IMR-90 (cell line): ENCODE results near the gene AUTS2. TPM values are rescaled to one million over a fixed set of nuclear protein-coding genes. Genes with fewer than 3 reads are reported as not detected.

Experiments
- ATAC-seq: fragments of 200-7000 bp; cut with Tn5 transposase; 2 replicates; pipeline ENCODE4 v1.9.1; 2020; ENCODE audit warnings: low read depth, mild to moderate bottlenecking, moderate library complexity
- BruUV-seq: library from RNA; stranded (reverse); fragments of 400-500 nt; replicated peaks from 2 replicates; lab custom pipeline; 2021; lab: Mats Ljungman, UMichigan
- CTCF ChIA-PET: fragments of 300-600 bp; formaldehyde crosslinking; extraction: SDS; loops from one replicate; lab custom pipeline; 2021; ENCODE audit warnings: antibody characterized with exemption; lab: Yijun Ruan, JAX
- POLR2A ChIA-PET: fragments of 300-600 bp; sonication (Branson Sonifier 250); formaldehyde crosslinking; loops from one replicate; lab custom pipeline; 2022; ENCODE audit warnings: antibody characterized with exemption; ENCODE audit not compliant: unreplicated experiment; lab: Charles Lee
- DNase-seq: peaks from one replicate; pipeline ENCODE4 v3.0.0; 2013
- H2AFZ ChIP-seq: replicated peaks from 2 replicates; pipeline ENCODE3; 2013; ENCODE audit warnings: low read length, mild to moderate bottlenecking; ENCODE audit not compliant: poor library complexity
- H2AK5ac ChIP-seq: 2 replicates; pipeline ENCODE4 v1.6.1; 2013; ENCODE audit warnings: low read depth, low read length, inconsistent platforms
- H2AK9ac ChIP-seq: replicated peaks from 2 replicates; pipeline ENCODE3; 2013; ENCODE audit warnings: mild to moderate bottlenecking, low read depth, low read length, moderate library complexity; ENCODE audit not compliant: poor library complexity
- H2BK120ac ChIP-seq: 2 replicates; pipeline ENCODE4 v1.6.1; 2013; ENCODE audit warnings: low read depth, low read length, inconsistent platforms
- H2BK15ac ChIP-seq: 3 replicates; pipeline ENCODE4 v1.6.1; 2013; ENCODE audit warnings: low read depth, low read length, inconsistent platforms
- H2BK20ac ChIP-seq: 2 replicates; pipeline ENCODE4 v1.6.1; 2013; ENCODE audit warnings: low read depth, mild to moderate bottlenecking, inconsistent platforms, low read length, moderate library complexity
- H2BK5ac ChIP-seq: 2 replicates; pipeline ENCODE4 v1.6.1; 2013; ENCODE audit warnings: mild to moderate bottlenecking, low read depth, low read length, inconsistent platforms; ENCODE audit not compliant: poor library complexity, severe bottlenecking
- H3K14ac ChIP-seq: replicated peaks from 2 replicates; pipeline ENCODE4 v1.6.1; 2013; ENCODE audit warnings: low read depth, low read length, inconsistent platforms
- H3K18ac ChIP-seq: 2 replicates; pipeline ENCODE4 v1.6.1; 2013; ENCODE audit warnings: low read depth, low read length, control low read depth
- H3K23ac ChIP-seq: 2 replicates; pipeline ENCODE4 v1.6.1; 2013; ENCODE audit warnings: low read depth, low read length, inconsistent platforms
- H3K27ac ChIP-seq: 2 replicates; pipeline ENCODE4 v1.5.1; 2013; ENCODE audit warnings: mild to moderate bottlenecking, control low read depth, low read length; ENCODE audit not compliant: insufficient read depth
- H3K27me3 ChIP-seq: 2 replicates; pipeline ENCODE4 v1.6.1; 2013; ENCODE audit warnings: low read length; ENCODE audit not compliant: control insufficient read depth, insufficient read depth
- H3K36me3 ChIP-seq: 2 replicates; pipeline ENCODE4 v1.6.1; 2013; ENCODE audit warnings: low read length, mixed read lengths; ENCODE audit not compliant: control insufficient read depth, insufficient read depth
- H3K4ac ChIP-seq: 2 replicates; pipeline ENCODE4 v1.6.1; 2013; ENCODE audit warnings: low read depth, low read length, inconsistent platforms
- H3K4me1 ChIP-seq: 2 replicates; pipeline ENCODE4 v1.6.1; 2013; ENCODE audit warnings: low read length, mixed read lengths; ENCODE audit not compliant: control insufficient read depth, insufficient read depth
- H3K4me2 ChIP-seq: 2 replicates; pipeline ENCODE4 v1.6.1; 2013; ENCODE audit warnings: low read depth, mild to moderate bottlenecking, control low read depth, low read length, moderate library complexity
- H3K4me3 ChIP-seq: 2 replicates; pipeline ENCODE4 v1.5.1; 2013; ENCODE audit warnings: low read depth, mild to moderate bottlenecking, control low read depth, low read length, moderate library complexity; ENCODE audit not compliant: insufficient read depth
- H3K56ac ChIP-seq: 2 replicates; pipeline ENCODE4 v1.6.1; 2013; ENCODE audit warnings: low read length, inconsistent platforms; ENCODE audit not compliant: insufficient read depth; ENCODE audit errors: extremely low read depth
- H3K79me1 ChIP-seq, 2 experiments: 2 replicates each; pipeline ENCODE4 v1.6.1; 2013; ENCODE audit warnings: low read length in 2 of 2, inconsistent platforms in 1 of 2, low read depth in 1 of 2
- H3K9ac ChIP-seq: 2 replicates; pipeline ENCODE4 v1.6.1; 2013; ENCODE audit warnings: low read depth, low read length, control low read depth
- H3K9me1 ChIP-seq: 2 replicates; pipeline ENCODE4 v1.6.1; 2013; ENCODE audit warnings: low read length, inconsistent platforms; ENCODE audit not compliant: insufficient read depth
- H3K9me3 ChIP-seq: 2 replicates; pipeline ENCODE4 v1.6.1; 2013; ENCODE audit warnings: low read length; ENCODE audit not compliant: control insufficient read depth, insufficient read depth
- H4K20me1 ChIP-seq: 2 replicates; pipeline ENCODE4 v1.6.1; 2013; ENCODE audit warnings: low read length, inconsistent platforms; ENCODE audit not compliant: insufficient read depth
- H4K5ac ChIP-seq: 2 replicates; pipeline ENCODE4 v1.6.1; 2013; ENCODE audit warnings: mild to moderate bottlenecking, low read depth, low read length, control low read depth
- H4K8ac ChIP-seq, 2 experiments: 2 replicates each; pipeline ENCODE4 v1.6.1; 2013; ENCODE audit warnings: low read depth in 2 of 2, low read length in 2 of 2, control low read depth in 1 of 2, inconsistent platforms in 1 of 2
- H4K91ac ChIP-seq: 2 replicates; pipeline ENCODE4 v1.6.1; 2013; ENCODE audit warnings: low read depth, low read length, inconsistent platforms; ENCODE audit not compliant: insufficient read depth
- BHLHE40 ChIP-seq: fragments of 150-350 bp; IDR thresholded peaks from 2 replicates; pipeline ENCODE4 v1.6.1; 2016; ENCODE audit warnings: mild to moderate bottlenecking, low read depth, low read length
- CEBPB ChIP-seq: IDR thresholded peaks from 2 replicates; pipeline ENCODE4 v1.6.1; 2012; ENCODE audit warnings: low read depth, low read length, improper control_type of control experiment
- CHD1 ChIP-seq: IDR thresholded peaks from 2 replicates; pipeline ENCODE4 v1.6.1; 2012; ENCODE audit warnings: low read depth, low read length, improper control_type of control experiment
- CTCF ChIP-seq: conservative IDR thresholded peaks from 2 replicates; pipeline ENCODE4 v1.5.1; 2012; ENCODE audit warnings: mild to moderate bottlenecking, low read depth, low read length, improper control_type of control experiment
- FOS ChIP-seq: fragments of 150-350 bp; IDR thresholded peaks from 2 replicates; pipeline ENCODE4 v1.6.1; 2016; ENCODE audit warnings: low read depth, low read length
- MAFK ChIP-seq: IDR thresholded peaks from 2 replicates; pipeline ENCODE4 v1.6.1; 2012; ENCODE audit warnings: low read depth, low read length, improper control_type of control experiment
- MAZ ChIP-seq: IDR thresholded peaks from 2 replicates; pipeline ENCODE4 v1.6.1; 2012; ENCODE audit warnings: low read depth, mild to moderate bottlenecking, low read length, improper control_type of control experiment, moderate library complexity, borderline replicate concordance
- MXI1 ChIP-seq: IDR thresholded peaks from 2 replicates; pipeline ENCODE4 v1.6.1; 2012; ENCODE audit warnings: low read depth, mild to moderate bottlenecking, low read length, moderate library complexity, borderline replicate concordance
- NFE2L2 ChIP-seq: fragments of 150-350 bp; IDR thresholded peaks from 2 replicates; pipeline ENCODE4 v1.6.1; 2016; ENCODE audit warnings: low read depth, mild to moderate bottlenecking, low read length
- POLR2A ChIP-seq: IDR thresholded peaks from 2 replicates; pipeline ENCODE4 v1.6.1; 2012; ENCODE audit warnings: mild to moderate bottlenecking, low read depth, low read length
- RAD21 ChIP-seq: IDR thresholded peaks from 2 replicates; pipeline ENCODE4 v1.6.1; 2012; ENCODE audit warnings: low read length, improper control_type of control experiment
- RCOR1 ChIP-seq: IDR thresholded peaks from 2 replicates; pipeline ENCODE4 v1.6.1; 2012; ENCODE audit warnings: mild to moderate bottlenecking, low read length, improper control_type of control experiment; ENCODE audit not compliant: insufficient replicate concordance
- RFX5 ChIP-seq: IDR thresholded peaks from 2 replicates; pipeline ENCODE4 v1.8.0; 2012; ENCODE audit warnings: low read depth, mild to moderate bottlenecking, low read length, moderate library complexity
- SMC3 ChIP-seq: fragments of 150-350 bp; IDR thresholded peaks from 2 replicates; pipeline ENCODE4 v1.6.1; 2016; ENCODE audit warnings: low read depth, mild to moderate bottlenecking, antibody characterized with exemption, low read length, moderate library complexity
- USF2 ChIP-seq: fragments of 150-350 bp; IDR thresholded peaks from 2 replicates; pipeline ENCODE4 v1.6.1; 2017; ENCODE audit warnings: mild to moderate bottlenecking, antibody characterized with exemption, low read length, low read depth
- WGBS, 2 experiments: methylation state at CpG; one replicate each; pipeline versions ENCODE4 v1.1.5 to v1.1.7; 2013; ENCODE audit warnings: missing lambda C conversion rate in 2 of 2; ENCODE audit not compliant: insufficient read length in 1 of 2; ENCODE audit errors: extremely low coverage in 2 of 2; 5-methylcytosine and 5-hydroxymethylcytosine counted together
- dilution Hi-C: fragments of 300-500 bp; cut with HindIII; formaldehyde crosslinking; loops from one replicate; pipeline ENCODE4 v1.14.3; 2018; ENCODE audit warnings: low sequenced_read_pairs; ENCODE audit not compliant: unreplicated experiment
- in situ Hi-C: fragments of 300-500 bp; cut with MboI; formaldehyde crosslinking; loops from 3 replicates; pipeline ENCODE4 v1.14.3; 2019; ENCODE audit warnings: low sequenced_read_pairs, inconsistent platforms, mixed read lengths
- intact Hi-C: fragments of 100-400 bp; cut with micrococcal nuclease; formaldehyde crosslinking; loops from 2 replicates; pipeline ENCODE4 v1.10.0; 2022
- polyA plus RNA-seq, 3 experiments: library from polyadenylated mRNA; depleted of rRNA; stranded (reverse); fragments of >200 nt; gene quantifications; 2 replicates each; pipeline ENCODE4 v1.2.3, GENCODE V29; 2012; ENCODE audit warnings: low replicate concordance in 1 of 3
- total RNA-seq: library from RNA; depleted of rRNA; stranded (reverse); fragments of >200 nt; gene quantifications from 2 replicates; pipeline ENCODE4 v1.2.3, GENCODE V29; 2012

Gene AUTS2
- total and polyA plus RNA-seq, 2 of the 4 experiments (the other 2 are of a cell fraction): 0.90 to 3.0 TPM

DNA sequence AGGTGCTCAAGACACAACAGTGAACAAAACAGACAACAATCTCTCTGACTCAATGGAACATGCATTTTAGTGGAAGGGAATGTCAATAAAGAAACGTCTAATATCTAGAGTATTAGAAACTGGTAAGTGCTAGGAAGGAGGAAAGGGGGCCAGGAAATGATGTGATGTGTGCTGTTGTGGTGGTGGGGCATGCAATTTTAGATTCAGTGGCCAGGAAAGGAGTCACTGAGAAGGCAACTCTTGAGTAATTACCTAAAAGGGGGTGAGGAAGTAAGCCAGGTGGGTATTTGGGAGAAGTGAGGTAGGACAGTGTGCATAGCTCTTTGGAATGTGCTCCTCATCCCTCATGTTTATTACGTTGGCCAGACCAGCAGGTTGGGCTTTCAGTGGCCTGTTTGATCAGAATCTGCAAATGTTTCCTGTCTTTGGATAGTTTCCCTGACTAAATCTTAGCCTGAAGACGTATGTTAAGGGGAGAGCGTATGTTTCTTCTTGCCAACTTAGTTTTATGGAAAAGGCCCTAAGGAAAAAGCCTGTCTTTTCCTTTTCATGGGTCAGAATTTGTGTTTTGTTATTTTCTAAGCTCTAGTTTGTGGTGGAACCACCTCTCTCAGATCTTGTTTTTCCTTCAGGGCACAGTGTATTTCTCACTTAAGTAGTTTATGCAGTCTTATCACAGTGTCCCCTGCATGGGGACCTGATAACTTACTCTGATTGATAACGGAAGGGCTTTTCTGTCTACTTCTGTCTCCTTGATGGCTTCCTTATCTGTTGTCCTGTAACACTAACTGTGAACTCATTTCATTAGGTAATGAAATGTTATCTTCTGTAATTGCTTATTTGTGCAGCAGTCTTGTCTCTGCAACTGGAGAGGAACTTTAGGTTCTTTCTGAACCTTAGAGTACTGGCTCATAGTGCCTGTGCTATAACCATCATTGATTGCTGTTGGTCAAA lies 203.7 kb downstream of the AUTS2 start:
- Histone ChIP-seq H3K56ac (no peak overlapping the region), H2AFZ (no peak overlapping the region), H4K5ac (no peak overlapping the region), H2AK9ac (no peak overlapping the region), H3K4me1 (no peaks in the 10 kb centered on the region), H3K79me1 (no peaks in the 10 kb centered on the region), H3K27me3 (no peaks in the 10 kb centered on the region), H3K23ac (no peak overlapping the region), H2BK5ac (no peak overlapping the region), H3K4me3 (no peak overlapping the region), H4K91ac (no peak overlapping the region), H3K18ac (no peak overlapping the region), H3K9me3 (no peaks in the 10 kb centered on the region), H3K27ac (no peak overlapping the region), H2BK20ac (no peak overlapping the region), H3K4ac (no peak overlapping the region), H3K36me3 (no peaks in the 10 kb centered on the region), H3K4me2 (no peak overlapping the region), H2BK15ac (no peak overlapping the region), H4K8ac (no peak overlapping the region), H4K20me1 (no peaks in the 10 kb centered on the region), H3K9ac (no peak overlapping the region), H3K14ac (no peak overlapping the region), H3K9me1 (no peaks in the 10 kb centered on the region), H2AK5ac (no peak overlapping the region), H2BK120ac (no peak overlapping the region)
- dilution Hi-C loops (no loop called here), in situ Hi-C loops (no loop called here), intact Hi-C loops (no loop called here)
- CTCF ChIA-PET: no interaction called here
- no CpG with 5 or more reads among the region's 5 CpGs for WGBS, 2 experiments
- BruUV-seq: no TSS peak
- DNase-seq (no peak), ATAC-seq (no peak)
- POLR2A ChIA-PET: no interaction called here
- TF ChIP-seq RCOR1 (no peak), POLR2A (no peak), MAFK (no peak), RAD21 (no peak), NFE2L2 (no peak), RFX5 (no peak), CEBPB (no peak), CHD1 (no peak), FOS (no peak), USF2 (no peak), BHLHE40 (no peak), MAZ (no peak), MXI1 (no peak), SMC3 (no peak), CTCF (no peak)
